K562 (cell line): ENCODE results near the gene CAPN8. TPM values are rescaled to one million over a fixed set of nuclear protein-coding genes. Genes with fewer than 3 reads are reported as not detected.

Experiments used
- FOXA3 ChIP-seq, 2 experiments: fragments of 450-650 bp in 1 of 2; sonication (generic) in 1 of 2; formaldehyde crosslinking; IDR thresholded peaks in 1 of 2; conservative IDR thresholded peaks in 1 of 2; 2 replicates each; pipeline versions ENCODE4 v1.4.0 to v1.8.0; 2020 to 2022; ENCODE audit warnings: mild to moderate bottlenecking in 2 of 2, missing genetic modification reagents in 1 of 2
- FOXP1 ChIP-seq: sonication (generic); formaldehyde crosslinking; IDR thresholded peaks from 2 replicates; pipeline ENCODE4 v1.8.0; 2022; ENCODE audit warnings: mild to moderate bottlenecking, missing genetic modification reagents
- GATA2 ChIP-seq: sonication (generic); formaldehyde crosslinking; IDR thresholded peaks from 2 replicates; pipeline ENCODE4 v1.4.0; 2020; ENCODE audit warnings: mild to moderate bottlenecking, missing genetic modification reagents
- HDGF ChIP-seq: fragments of 450-650 bp; IDR thresholded peaks from 2 replicates; pipeline ENCODE4 v1.6.1; 2016
- NFIC ChIP-seq: fragments of 450-650 bp; IDR thresholded peaks from 2 replicates; pipeline ENCODE4 v1.6.1; 2017; ENCODE audit warnings: mild to moderate bottlenecking, inconsistent platforms
- PBX2 ChIP-seq, 2 experiments: IDR thresholded peaks in 1 of 2; conservative IDR thresholded peaks in 1 of 2; 2 replicates each; pipeline ENCODE4 v1.6.1; 2016; ENCODE audit warnings: low read depth in 2 of 2, mild to moderate bottlenecking in 1 of 2, missing compliant biosample characterization in 1 of 2, missing genetic modification characterization in 1 of 2, moderate library complexity in 1 of 2
- PCBP1 ChIP-seq: fragments of 200-400 bp; formaldehyde crosslinking; IDR thresholded peaks from 2 replicates; pipeline ENCODE4 v1.6.1; 2018; ENCODE audit warnings: mild to moderate bottlenecking, low read depth, low read length; ENCODE audit not compliant: poor library complexity, severe bottlenecking
- RAD51 ChIP-seq: fragments of 450-650 bp; IDR thresholded peaks from 2 replicates; pipeline ENCODE4 v1.7.1; 2016; ENCODE audit warnings: low read depth, mild to moderate bottlenecking, borderline replicate concordance
- RFX7 ChIP-seq: fragments of 250-450 bp; sonication (Bioruptor Pico); IDR thresholded peaks from 2 replicates; pipeline ENCODE4 v1.5.1; 2021; ENCODE audit warnings: mild to moderate bottlenecking
- TBP ChIP-seq: optimal IDR thresholded peaks from 2 replicates; pipeline ENCODE3; 2011; ENCODE audit warnings: low read depth, low read length, improper control_type of control experiment
- TEAD4 ChIP-seq, 2 experiments: sonication (generic) in 1 of 2; formaldehyde crosslinking in 1 of 2; IDR thresholded peaks; 2 replicates each; pipeline versions ENCODE4 v1.6.1 to v1.8.0; 2012 to 2022; ENCODE audit warnings: borderline replicate concordance in 1 of 2, inconsistent platforms in 1 of 2, low read length in 1 of 2, mild to moderate bottlenecking in 1 of 2, missing genetic modification reagents in 1 of 2
- VEZF1 ChIP-seq: fragments of 200-800 bp; sonication (Bioruptor generic); IDR thresholded peaks from 2 replicates; pipeline ENCODE4 v1.6.1; 2017; ENCODE audit warnings: missing genetic modification characterization, missing compliant biosample characterization
- ZBTB33 ChIP-seq: sonication (generic); formaldehyde crosslinking; IDR thresholded peaks from 2 replicates; pipeline ENCODE4 v1.8.1; 2023; ENCODE audit warnings: mild to moderate bottlenecking, missing genetic modification reagents
- ZKSCAN8 ChIP-seq: fragments of 200-800 bp; sonication (Bioruptor generic); IDR thresholded peaks from 2 replicates; pipeline ENCODE4 v1.6.1; 2016; ENCODE audit warnings: missing genetic modification characterization, missing compliant biosample characterization
- ZMIZ1 ChIP-seq, 2 experiments: fragments of 150-350 bp in 1 of 2; IDR thresholded peaks; 2 replicates each; pipeline ENCODE4 v1.6.1; 2012 to 2016; ENCODE audit warnings: low read depth in 2 of 2, low read length in 2 of 2, mild to moderate bottlenecking in 1 of 2, moderate library complexity in 1 of 2
- polyA plus RNA-seq, 8 experiments: library from polyadenylated mRNA; depleted of rRNA in 4 of 8; stranded (reverse) in 5 of 8; unstranded in 3 of 8; fragments of >200 nt; fragmentation: Nextera tagmentation in 2 of 8; fragmentation: Illumina TruSeq in 1 of 8; extraction: Ambion mirVana in 2 of 8; extraction: Trizol in 1 of 8; gene quantifications; 2 replicates each; pipeline versions ENCODE4 v1.2.1 to v1.2.3, GENCODE V29; 2011 to 2014; ENCODE audit warnings: inconsistent platforms in 1 of 8, missing spikeins in 1 of 8
- total RNA-seq, 7 experiments: library from RNA; depleted of rRNA in 6 of 7; stranded (reverse); fragments of >200 nt in 6 of 7; fragmentation: Illumina TruSeq in 2 of 7; extraction: Trizol in 2 of 7; gene quantifications; 2 replicates each; pipeline versions ENCODE4 v1.2.1 to v1.2.3, GENCODE V29; 2011 to 2021; ENCODE audit warnings: low replicate concordance in 1 of 7

The CAPN8 gene
- total and polyA plus RNA-seq, 9 of the 15 experiments (the other 6 are each of a cell fraction or from before 2014, with no cell fraction given), result 0.06 TPM; not detected in 8

GRCh38 chr1:223706077-223706973 lies 40.8 kb upstream of the CAPN8 start (continued):
- TF ChIP-seq ZMIZ1 (IDR thresholded peaks at IDR 0.05; ENCODE audit: low read depth in 2 of 2, low read length in 2 of 2) (no peak), PCBP1 (no peak), RAD51 (no peak), TEAD4 (IDR thresholded peaks at IDR 0.05; ENCODE audit: low read length) (peak; percentile 12; the same call in 1 of the 2 replicates), TEAD4 (CRISPR knock-in tag; IDR thresholded peaks at IDR 0.05; ENCODE audit: borderline replicate concordance) (no peak), TBP (no peak), HDGF (no peak), ZBTB33 (CRISPR knock-in tag) (no peak), FOXP1 (CRISPR knock-in tag) (no peak), PBX2 (CRISPR knock-in tag; IDR thresholded peaks at IDR 0.05; ENCODE audit: low read depth) (no peak), PBX2 (tag; conservative IDR thresholded peaks at IDR 0.05; ENCODE audit: low read depth) (0 out of 2 replicates have a peak, but pooled peaks have one; percentile 25), VEZF1 (CRISPR knock-in tag) (peak; percentile 27; the same call in 1 of the 2 replicates), GATA2 (CRISPR knock-in tag) (no peak), RFX7 (CRISPR knock-in tag) (no peak), ZKSCAN8 (CRISPR knock-in tag) (no peak), NFIC (0 out of 2 replicates have a peak, but pooled peaks have one; percentile 42), FOXA3 (CRISPR knock-in tag; conservative IDR thresholded peaks at IDR 0.05 in 1 of 2, IDR thresholded peaks at IDR 0.05 in 1 of 2) (peak in 1 of 2 experiments; percentile 73; a peak in 2 of 4 replicates)
